OCI-LY1 (cell line): ENCODE results near the gene PDE4C.

ENCODE experiments used
- CTCF ChIP-seq: fragments of 200-600 bp; sonication (generic), shearing (Covaris generic); IDR thresholded peaks from 2 replicates; pipeline ENCODE4 v1.5.1; 2017; ENCODE audit warnings: mild to moderate bottlenecking, antibody characterized with exemption, low read length, moderate library complexity, mixed read lengths
- EZH2 ChIP-seq: fragments of 200-600 bp; sonication (generic), shearing (Covaris generic); IDR thresholded peaks from 2 replicates; pipeline ENCODE4 v1.8.0; 2017; ENCODE audit warnings: borderline replicate concordance, mixed run types, mild to moderate bottlenecking, antibody characterized with exemption, low read length, moderate library complexity, mixed read lengths

GRCh38 chr19:18233224-18233825 is 7.1 kb upstream of the PDE4C start:
- TF ChIP-seq CTCF (no peak), EZH2 (no peak)
